Measurements from ENCODE around the gene ERICH6B.

DNA sequence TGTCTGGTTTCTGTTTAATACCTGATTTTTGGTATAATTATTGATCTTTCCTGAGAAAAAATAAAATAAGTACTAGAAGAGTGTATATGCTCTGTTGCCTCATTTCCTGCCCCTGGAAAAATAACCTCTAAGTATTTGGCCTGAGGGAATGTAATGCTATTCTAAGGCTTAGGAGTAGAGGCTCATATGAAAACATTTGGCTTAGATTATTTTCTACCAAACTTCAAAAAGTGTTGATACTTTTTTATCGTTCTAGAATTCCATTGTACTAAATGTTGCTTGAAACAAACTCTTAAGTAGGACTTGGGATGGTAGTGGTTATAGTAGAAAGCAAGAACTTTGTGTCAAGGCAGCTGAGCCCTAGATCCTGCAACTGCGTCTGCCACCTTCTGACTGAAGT lies 93.0 kb downstream of the ERICH6B start:
- TF ChIP-seq, protein P1, sequence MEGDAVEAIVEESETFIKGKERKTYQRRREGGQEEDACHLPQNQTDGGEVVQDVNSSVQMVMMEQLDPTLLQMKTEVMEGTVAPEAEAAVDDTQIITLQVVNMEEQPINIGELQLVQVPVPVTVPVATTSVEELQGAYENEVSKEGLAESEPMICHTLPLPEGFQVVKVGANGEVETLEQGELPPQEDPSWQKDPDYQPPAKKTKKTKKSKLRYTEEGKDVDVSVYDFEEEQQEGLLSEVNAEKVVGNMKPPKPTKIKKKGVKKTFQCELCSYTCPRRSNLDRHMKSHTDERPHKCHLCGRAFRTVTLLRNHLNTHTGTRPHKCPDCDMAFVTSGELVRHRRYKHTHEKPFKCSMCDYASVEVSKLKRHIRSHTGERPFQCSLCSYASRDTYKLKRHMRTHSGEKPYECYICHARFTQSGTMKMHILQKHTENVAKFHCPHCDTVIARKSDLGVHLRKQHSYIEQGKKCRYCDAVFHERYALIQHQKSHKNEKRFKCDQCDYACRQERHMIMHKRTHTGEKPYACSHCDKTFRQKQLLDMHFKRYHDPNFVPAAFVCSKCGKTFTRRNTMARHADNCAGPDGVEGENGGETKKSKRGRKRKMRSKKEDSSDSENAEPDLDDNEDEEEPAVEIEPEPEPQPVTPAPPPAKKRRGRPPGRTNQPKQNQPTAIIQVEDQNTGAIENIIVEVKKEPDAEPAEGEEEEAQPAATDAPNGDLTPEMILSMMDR (IDR thresholded peaks at IDR 0.05): no peak
- TF ChIP-seq POLR2AphosphoS5 (IDR thresholded peaks at IDR 0.05) (no peak), POLR2A (IDR thresholded peaks at IDR 0.05) (no peak)

All from sigmoid colon (tissue), 4 donors.